ENCODE results near the gene DGUOK.

The DGUOK gene

GRCh38 chr2:73982140-73982617, 55.5 kb downstream of the DGUOK start:
- H2BK120ac ChIP-seq (ENCODE audit: low read depth, low read length), result no peak overlapping the region
- H3K56ac ChIP-seq (ENCODE audit: low read length), result peak overlapping the region; percentile 83
- H3K27me3 ChIP-seq (ENCODE audit: insufficient read depth, low read length, poor library complexity), result no peaks in the 10 kb centered on the region
- no peak for DNase-seq
- no peak overlapping the region for H4K5ac ChIP-seq (ENCODE audit: low read length)
- no peak overlapping the region for H3K4ac ChIP-seq (ENCODE audit: low read depth, low read length)
- peaks cover 3% of the 10 kb centered on the region for H3K79me1 ChIP-seq (ENCODE audit: low read length)
- no peak overlapping the region for H2AK5ac ChIP-seq (ENCODE audit: low read length)
- no CpG with 5 or more reads among the region's 7 CpGs for WGBS (ENCODE audit: extremely low coverage, insufficient coverage, low lambda C conversion rate)
- peak overlapping the region; percentile 5 for H3K9ac ChIP-seq (ENCODE audit: low read length)
- no peak overlapping the region for H3K23ac ChIP-seq (ENCODE audit: low read length)
- H3K4me2 ChIP-seq (ENCODE audit: low read length), result no peak overlapping the region
- peaks cover 14% of the 10 kb centered on the region for H3K4me1 ChIP-seq (ENCODE audit: control insufficient read depth, low read depth, low read length)
- H4K8ac ChIP-seq (ENCODE audit: low read depth, low read length), result no peak overlapping the region
- H3K27ac ChIP-seq (ENCODE audit: low read depth, low read length), result no peak overlapping the region
- no peak overlapping the region for H2BK5ac ChIP-seq (ENCODE audit: low read length)
- H3K36me3 ChIP-seq (ENCODE audit: control insufficient read depth, insufficient read depth, low read length), result no peaks in the 10 kb centered on the region
- peaks cover 6% of the 10 kb centered on the region for H3K79me2 ChIP-seq (ENCODE audit: control insufficient read depth, insufficient read depth, low read length)
- no peak overlapping the region for H2BK15ac ChIP-seq (replicated peaks; ENCODE audit: low read depth)
- H3K4me3 ChIP-seq (ENCODE audit: low read length), result no peak overlapping the region
- H3K18ac ChIP-seq (ENCODE audit: low read length), result no peak overlapping the region

- Histone ChIP-seq H3K18ac (ENCODE audit: low read length) (peak overlapping the region; percentile 96), H2BK15ac (replicated peaks; ENCODE audit: low read depth) (no peak overlapping the region), H3K56ac (ENCODE audit: low read length) (peak overlapping the region; percentile 95), H3K4me2 (ENCODE audit: low read length) (peak overlapping the region; percentile 85), H3K4ac (ENCODE audit: low read depth, low read length) (peak overlapping the region; percentile 17), H3K27me3 (ENCODE audit: insufficient read depth, low read length, poor library complexity) (no peaks in the 10 kb centered on the region), H2BK120ac (ENCODE audit: low read depth, low read length) (no peak overlapping the region), H2BK5ac (ENCODE audit: low read length) (no peak overlapping the region), H2AK5ac (ENCODE audit: low read length) (no peak overlapping the region), H3K79me1 (ENCODE audit: low read length) (peaks cover 9% of the 10 kb centered on the region), H3K79me2 (ENCODE audit: control insufficient read depth, insufficient read depth, low read length) (peaks cover 20% of the 10 kb centered on the region), H3K36me3 (ENCODE audit: control insufficient read depth, insufficient read depth, low read length) (no peaks in the 10 kb centered on the region), H4K8ac (ENCODE audit: low read depth, low read length) (no peak overlapping the region), H4K5ac (ENCODE audit: low read length) (no peak overlapping the region), H3K27ac (ENCODE audit: low read depth, low read length) (no peak overlapping the region), H3K23ac (ENCODE audit: low read length) (peak overlapping the region; percentile 97), H3K9ac (ENCODE audit: low read length) (peak overlapping the region; percentile 85), H3K4me1 (ENCODE audit: control insufficient read depth, low read depth, low read length) (peaks cover 24% of the 10 kb centered on the region), H3K4me3 (ENCODE audit: low read length) (peak overlapping the region; percentile 33)
- WGBS (ENCODE audit: extremely low coverage, insufficient coverage, low lambda C conversion rate), result no CpG with 5 or more reads among the region's 35 CpGs
- DNase-seq, result peak; percentile 76
These were observed 56.9 kb downstream of the DGUOK start for GRCh38 chr2:73983322-73984202.

GRCh38 chr2:73984203-73984921, 57.7 kb downstream of the DGUOK start, which contains the start of gene TET3:
Gene TET3 (plus strand): TSS chr2:73984910. CDS start chr2:73986404, 1,494 bp downstream.
- H2BK15ac ChIP-seq (replicated peaks; ENCODE audit: low read depth), result no peak within 1 kb of the TSS
- H3K9ac ChIP-seq (ENCODE audit: low read length), result peak within 1 kb of the TSS; percentile 85
- H4K8ac ChIP-seq (ENCODE audit: low read depth, low read length), result peak within 1 kb of the TSS; percentile 60
- no peak for DNase-seq
- H3K56ac ChIP-seq (ENCODE audit: low read length), result peak within 1 kb of the TSS; percentile 95
- H2BK120ac ChIP-seq (ENCODE audit: low read depth, low read length), result peak within 1 kb of the TSS; percentile 33
- no peak within 1 kb of the TSS for H4K5ac ChIP-seq (ENCODE audit: low read length)
- H3K4me2 ChIP-seq (ENCODE audit: low read length), result peak within 1 kb of the TSS; percentile 85
- peak within 1 kb of the TSS; percentile 44 for H3K4ac ChIP-seq (ENCODE audit: low read depth, low read length)
- peak within 1 kb of the TSS; percentile 97 for H3K23ac ChIP-seq (ENCODE audit: low read length)
- H3K79me1 ChIP-seq (ENCODE audit: low read length), result peaks cover 12% of the 10 kb centered on the region
- peak within 1 kb of the TSS; percentile 53 for H3K27ac ChIP-seq (ENCODE audit: low read depth, low read length)
- H3K18ac ChIP-seq (ENCODE audit: low read length), result peak within 1 kb of the TSS; percentile 96
- H3K36me3 ChIP-seq (ENCODE audit: control insufficient read depth, insufficient read depth, low read length), result no peaks in the 10 kb centered on the region
- H2AK5ac ChIP-seq (ENCODE audit: low read length), result peak within 1 kb of the TSS; percentile 28
- no CpG with 5 or more reads among the region's 85 CpGs for WGBS (ENCODE audit: extremely low coverage, insufficient coverage, low lambda C conversion rate)
- peaks cover 24% of the 10 kb centered on the region for H3K4me1 ChIP-seq (ENCODE audit: control insufficient read depth, low read depth, low read length)
- H3K27me3 ChIP-seq (ENCODE audit: insufficient read depth, low read length, poor library complexity), result no peaks in the 10 kb centered on the region
- no peak within 1 kb of the TSS for H2BK5ac ChIP-seq (ENCODE audit: low read length)
- H3K4me3 ChIP-seq (ENCODE audit: low read length), result peak within 1 kb of the TSS; percentile 35
- H3K79me2 ChIP-seq (ENCODE audit: control insufficient read depth, insufficient read depth, low read length), result peaks cover 24% of the 10 kb centered on the region

GRCh38 chr2:73984922-73985307, 58.2 kb downstream of the DGUOK start:
- H3K56ac ChIP-seq (ENCODE audit: low read length), result peak overlapping the region; percentile 95
- no peak for DNase-seq
- H2AK5ac ChIP-seq (ENCODE audit: low read length), result no peak overlapping the region
- no peaks in the 10 kb centered on the region for H3K27me3 ChIP-seq (ENCODE audit: insufficient read depth, low read length, poor library complexity)
- H3K79me2 ChIP-seq (ENCODE audit: control insufficient read depth, insufficient read depth, low read length), result peaks cover 30% of the 10 kb centered on the region
- no peak overlapping the region for H4K5ac ChIP-seq (ENCODE audit: low read length)
- peaks cover 24% of the 10 kb centered on the region for H3K4me1 ChIP-seq (ENCODE audit: control insufficient read depth, low read depth, low read length)
- peak overlapping the region; percentile 60 for H4K8ac ChIP-seq (ENCODE audit: low read depth, low read length)
- H3K4me2 ChIP-seq (ENCODE audit: low read length), result no peak overlapping the region
- no CpG with 5 or more reads among the region's 58 CpGs for WGBS (ENCODE audit: extremely low coverage, insufficient coverage, low lambda C conversion rate)
- H3K4me3 ChIP-seq (ENCODE audit: low read length), result no peak overlapping the region
- peak overlapping the region; percentile 85 for H3K9ac ChIP-seq (ENCODE audit: low read length)
- H3K4ac ChIP-seq (ENCODE audit: low read depth, low read length), result peak overlapping the region; percentile 44
- peak overlapping the region; percentile 53 for H3K27ac ChIP-seq (ENCODE audit: low read depth, low read length)
- H3K23ac ChIP-seq (ENCODE audit: low read length), result no peak overlapping the region
- peak overlapping the region; percentile 96 for H3K18ac ChIP-seq (ENCODE audit: low read length)
- peaks cover 16% of the 10 kb centered on the region for H3K79me1 ChIP-seq (ENCODE audit: low read length)
- no peak overlapping the region for H2BK5ac ChIP-seq (ENCODE audit: low read length)
- peak overlapping the region; percentile 33 for H2BK120ac ChIP-seq (ENCODE audit: low read depth, low read length)
- H2BK15ac ChIP-seq (replicated peaks; ENCODE audit: low read depth), result no peak overlapping the region
- no peaks in the 10 kb centered on the region for H3K36me3 ChIP-seq (ENCODE audit: control insufficient read depth, insufficient read depth, low read length)

- H4K8ac ChIP-seq (ENCODE audit: low read depth, low read length), result peak overlapping the region; percentile 60
- H2BK120ac ChIP-seq (ENCODE audit: low read depth, low read length), result peak overlapping the region; percentile 33
- H3K23ac ChIP-seq (ENCODE audit: low read length), result peak overlapping the region; percentile 96
- H3K9ac ChIP-seq (ENCODE audit: low read length), result peak overlapping the region; percentile 84
- no peak overlapping the region for H2BK5ac ChIP-seq (ENCODE audit: low read length)
- H3K4me1 ChIP-seq (ENCODE audit: control insufficient read depth, low read depth, low read length), result peaks cover 24% of the 10 kb centered on the region
- no peak overlapping the region for H2BK15ac ChIP-seq (replicated peaks; ENCODE audit: low read depth)
- peak overlapping the region; percentile 96 for H3K18ac ChIP-seq (ENCODE audit: low read length)
- H3K79me1 ChIP-seq (ENCODE audit: low read length), result peaks cover 18% of the 10 kb centered on the region
- H4K5ac ChIP-seq (ENCODE audit: low read length), result no peak overlapping the region
- WGBS (ENCODE audit: extremely low coverage, insufficient coverage, low lambda C conversion rate), result no CpG with 5 or more reads among the region's 66 CpGs
- peak overlapping the region; percentile 44 for H3K4ac ChIP-seq (ENCODE audit: low read depth, low read length)
- H3K56ac ChIP-seq (ENCODE audit: low read length), result peak overlapping the region; percentile 90
- H2AK5ac ChIP-seq (ENCODE audit: low read length), result peak overlapping the region; percentile 28
- peak overlapping the region; percentile 49 for H3K27ac ChIP-seq (ENCODE audit: low read depth, low read length)
- peaks cover 34% of the 10 kb centered on the region for H3K79me2 ChIP-seq (ENCODE audit: control insufficient read depth, insufficient read depth, low read length)
- H3K4me2 ChIP-seq (ENCODE audit: low read length), result peak overlapping the region; percentile 71
- H3K36me3 ChIP-seq (ENCODE audit: control insufficient read depth, insufficient read depth, low read length), result no peaks in the 10 kb centered on the region
- no peak for DNase-seq
- no peaks in the 10 kb centered on the region for H3K27me3 ChIP-seq (ENCODE audit: insufficient read depth, low read length, poor library complexity)
- peak overlapping the region; percentile 35 for H3K4me3 ChIP-seq (ENCODE audit: low read length)
These were observed 58.8 kb downstream of the DGUOK start for GRCh38 chr2:73985308-73986084.
